SK-N-SH (cell line): ENCODE measurements around the gene FBXL7. TPM values are rescaled to one million over a fixed set of nuclear protein-coding genes. Genes with fewer than 3 reads are reported as not detected.

Experiments
- CTCF ChIA-PET: fragments of 300-600, 350-600 bp; formaldehyde crosslinking; extraction: SDS; loops from one replicate; lab custom pipeline; 2021; lab: Yijun Ruan, JAX
- POLR2A ChIA-PET: fragments of 350-600 bp; sonication (Branson Sonifier 250); formaldehyde crosslinking; extraction: SDS; loops from one replicate; lab custom pipeline; 2020; ENCODE audit warnings: antibody characterized with exemption, inconsistent platforms; lab: Yijun Ruan, JAX
- DNase-seq: peaks from one replicate; pipeline ENCODE4 v3.0.0; 2012
- H2AFZ ChIP-seq: fragments of 200-600 bp; sonication (generic); 2 replicates; pipeline ENCODE4 v1.8.1; 2016; ENCODE audit warnings: antibody characterized with exemption, mild to moderate bottlenecking, low read depth
- H3F3A ChIP-seq: fragments of 200-600 bp; sonication (generic); replicated peaks from 2 replicates; pipeline ENCODE3; 2016; ENCODE audit warnings: antibody characterized with exemption, mild to moderate bottlenecking; ENCODE audit not compliant: insufficient read depth
- H3K27ac ChIP-seq, 2 experiments: fragments of 200-500 bp in 1 of 2; fragments of 200-600 bp in 1 of 2; sonication (Bioruptor generic) in 1 of 2; sonication (generic), shearing (Covaris generic) in 1 of 2; 2 replicates each; pipeline versions ENCODE4 v1.5.1 to v1.6.1; 2014 to 2016; ENCODE audit warnings: low read depth in 2 of 2, inconsistent platforms in 1 of 2, low read length in 1 of 2, mild to moderate bottlenecking in 1 of 2, mixed read lengths in 1 of 2
- H3K27me3 ChIP-seq: fragments of 200-600 bp; sonication (generic), shearing (Covaris generic); 2 replicates; pipeline ENCODE4 v1.6.1; 2016; ENCODE audit warnings: mixed run types; ENCODE audit not compliant: insufficient read depth
- H3K36me3 ChIP-seq, 2 experiments: fragments of 200-500 bp in 1 of 2; fragments of 200-600 bp in 1 of 2; sonication (Bioruptor generic) in 1 of 2; sonication (generic) in 1 of 2; replicated peaks in 1 of 2; 2 replicates each; pipeline versions ENCODE3 to v1.5.1; 2014 to 2016; ENCODE audit warnings: low read length in 1 of 2, mild to moderate bottlenecking in 1 of 2; ENCODE audit not compliant: insufficient read depth in 2 of 2, control insufficient read depth in 1 of 2
- H3K4me1 ChIP-seq, 2 experiments: fragments of 200-500 bp in 1 of 2; fragments of 200-600 bp in 1 of 2; sonication (Bioruptor generic) in 1 of 2; sonication (generic), shearing (Covaris generic) in 1 of 2; 2 replicates each; pipeline versions ENCODE4 v1.5.1 to v1.6.1; 2014 to 2016; ENCODE audit warnings: low read depth in 1 of 2, low read length in 1 of 2, mixed run types in 1 of 2; ENCODE audit not compliant: insufficient read depth in 2 of 2, control insufficient read depth in 1 of 2
- H3K4me2 ChIP-seq: fragments of 200-600 bp; sonication (generic), shearing (Covaris generic); 2 replicates; pipeline ENCODE4 v1.6.1; 2017; ENCODE audit warnings: mixed run types
- H3K4me3 ChIP-seq, 2 experiments: fragments of 200-500 bp in 1 of 2; fragments of 200-600 bp in 1 of 2; sonication (Bioruptor generic) in 1 of 2; sonication (generic), shearing (Covaris generic) in 1 of 2; 2 replicates each; pipeline versions ENCODE4 v1.5.1 to v1.8.1; 2014 to 2016; ENCODE audit warnings: low read depth in 2 of 2, inconsistent platforms in 1 of 2, low read length in 1 of 2, mild to moderate bottlenecking in 1 of 2, mixed read lengths in 1 of 2, moderate library complexity in 1 of 2
- H3K79me2 ChIP-seq: fragments of 200-600 bp; sonication (generic); 2 replicates; pipeline ENCODE4 v1.8.1; 2017; ENCODE audit warnings: mild to moderate bottlenecking; ENCODE audit not compliant: insufficient read depth
- H3K9ac ChIP-seq: fragments of 200-600 bp; sonication (generic); 2 replicates; pipeline ENCODE4 v1.6.1; 2017; ENCODE audit warnings: mixed run types
- H3K9me2 ChIP-seq: fragments of 200-600 bp; sonication (generic); 2 replicates; pipeline ENCODE4 v1.6.1; 2017; ENCODE audit warnings: mixed run types
- H3K9me3 ChIP-seq: fragments of 200-600 bp; sonication (generic); 2 replicates; pipeline ENCODE4 v1.6.1; 2017; ENCODE audit warnings: mixed run types, mild to moderate bottlenecking, moderate library complexity
- H4K20me1 ChIP-seq: fragments of 200-600 bp; sonication (generic); 2 replicates; pipeline ENCODE4 v1.6.1; 2017; ENCODE audit warnings: mild to moderate bottlenecking, mixed run types; ENCODE audit not compliant: insufficient read depth
- CHD2 ChIP-seq: fragments of 150-350 bp; IDR thresholded peaks from 2 replicates; pipeline ENCODE4 v1.6.1; 2018; ENCODE audit warnings: low read length; ENCODE audit not compliant: partially characterized antibody
- ELF1 ChIP-seq: IDR thresholded peaks from 2 replicates; pipeline ENCODE4 v1.4.0; 2012
- FOXJ3 ChIP-seq: sonication (generic); formaldehyde crosslinking; IDR thresholded peaks from 2 replicates; pipeline ENCODE4 v1.5.1; 2020; ENCODE audit warnings: mild to moderate bottlenecking, missing genetic modification reagents
- MEF2A ChIP-seq: IDR thresholded peaks from 2 replicates; pipeline ENCODE4 v1.4.0; 2012; ENCODE audit warnings: low read depth, borderline replicate concordance
- NFIC ChIP-seq: IDR thresholded peaks from 2 replicates; pipeline ENCODE4 v1.4.0; 2012; ENCODE audit warnings: borderline replicate concordance
- RAD21 ChIP-seq: IDR thresholded peaks from 2 replicates; pipeline ENCODE4 v1.6.1; 2012; ENCODE audit warnings: mild to moderate bottlenecking, low read length
- REST ChIP-seq: IDR thresholded peaks from 2 replicates; pipeline ENCODE4 v1.6.1; 2012; ENCODE audit warnings: mild to moderate bottlenecking, low read depth, low read length, moderate library complexity
- SIN3A ChIP-seq: IDR thresholded peaks from 2 replicates; pipeline ENCODE4 v1.6.1; 2012; ENCODE audit warnings: low read depth, mild to moderate bottlenecking, low read length, moderate library complexity, borderline replicate concordance
- TAF1 ChIP-seq: IDR thresholded peaks from 2 replicates; pipeline ENCODE4 v1.6.1; 2012; ENCODE audit warnings: low read depth, mild to moderate bottlenecking, low read length, moderate library complexity, borderline replicate concordance
- TCF12 ChIP-seq: IDR thresholded peaks from 2 replicates; pipeline ENCODE4 v1.4.0; 2012
- USF1 ChIP-seq: IDR thresholded peaks from 2 replicates; pipeline ENCODE4 v1.4.0; 2012; ENCODE audit warnings: low read depth, borderline replicate concordance
- USF2 ChIP-seq: fragments of 150-350 bp; IDR thresholded peaks from 2 replicates; pipeline ENCODE4 v1.6.1; 2017; ENCODE audit warnings: antibody characterized with exemption, low read length, low read depth, borderline replicate concordance
- YY1 ChIP-seq: IDR thresholded peaks from 2 replicates; pipeline ENCODE4 v1.4.0; 2012; ENCODE audit warnings: low read depth, mild to moderate bottlenecking
- WGBS: methylation state at CpG from one replicate; pipeline ENCODE4 v1.1.6; 2017; ENCODE audit warnings: low lambda C conversion rate; 5-methylcytosine and 5-hydroxymethylcytosine counted together
- polyA plus RNA-seq, 3 experiments: library from polyadenylated mRNA; depleted of rRNA; stranded (reverse); fragments of >200 nt; gene quantifications; 2 replicates each; pipeline ENCODE4 v1.2.3, GENCODE V29; 2012
- TF ChIP-seq, protein P1 (sequence below): IDR thresholded peaks from 2 replicates; pipeline ENCODE4 v1.4.0; 2012; ENCODE audit warnings: low read depth

The FBXL7 gene
- polyA plus RNA-seq, 1 of the 3 experiments (the other 2 are of a cell fraction), result 7.0 TPM

GRCh38 chr5:15544039-15544438 lies 44.1 kb downstream of the FBXL7 start:
- Histone ChIP-seq H3K27me3 (no peaks in the 10 kb centered on the region), H3K9me3 (no peaks in the 10 kb centered on the region), H3K9me2 (no peaks in the 10 kb centered on the region), H3K4me2 (no peak overlapping the region), H2AFZ (no peak overlapping the region), H3K27ac (no peak overlapping the region), H4K20me1 (no peaks in the 10 kb centered on the region), H3K9ac (no peak overlapping the region), H3K4me1 (peaks cover 0 to 3% of the 10 kb centered on the region in 2 experiments; a peak in 1 of 4 replicates), H3K79me2 (peaks cover 22% of the 10 kb centered on the region), H3F3A (no peaks in the 10 kb centered on the region), H3K4me3 (no peak overlapping the region), H3K36me3 (peaks cover 0 to 2% of the 10 kb centered on the region in 2 experiments)
- DNase-seq, result no peak
- ChIA-PET CTCF (no interaction called here), POLR2A (no interaction called here)
- no peak for TF ChIP-seq MEF2A
- no peak for TF ChIP-seq USF2
- TF ChIP-seq SIN3A, result no peak
- TF ChIP-seq RAD21, result no peak
- TF ChIP-seq YY1, result no peak
- no peak for TF ChIP-seq TCF12
- no peak for TF ChIP-seq REST
- TF ChIP-seq ELF1, result no peak
- no peak for TF ChIP-seq CHD2
- no peak for TF ChIP-seq USF1
- no peak for TF ChIP-seq TAF1
- TF ChIP-seq FOXJ3 (CRISPR knock-in tag), result no peak
- WGBS, result 86% methylated on average over 4 of the region's 4 CpGs

- Histone ChIP-seq H3K4me2 (no peak overlapping the region), H3K4me3 (no peak overlapping the region), H3K9me3 (no peaks in the 10 kb centered on the region), H3K9me2 (no peaks in the 10 kb centered on the region), H3K79me2 (peaks cover 14% of the 10 kb centered on the region), H4K20me1 (no peaks in the 10 kb centered on the region), H3K9ac (no peak overlapping the region), H3K27ac (no peak overlapping the region), H3K36me3 (peaks cover 0 to 2% of the 10 kb centered on the region in 2 experiments), H2AFZ (no peak overlapping the region), H3F3A (no peaks in the 10 kb centered on the region), H3K4me1 (no peaks in the 10 kb centered on the region; a peak in 1 of 4 replicates), H3K27me3 (no peaks in the 10 kb centered on the region)
- 83% methylated on average over 2 of the region's 2 CpGs for WGBS
- DNase-seq, result no peak
- ChIA-PET POLR2A (no interaction called here), CTCF (interaction anchor here (1.2 kb wide), 1 partner anchor 439 kb away, joined by 3 read pairs; no protein-coding TSS in a partner anchor)
- TF ChIP-seq REST (no peak), NFIC (no peak)
- TF ChIP-seq, protein P1, sequence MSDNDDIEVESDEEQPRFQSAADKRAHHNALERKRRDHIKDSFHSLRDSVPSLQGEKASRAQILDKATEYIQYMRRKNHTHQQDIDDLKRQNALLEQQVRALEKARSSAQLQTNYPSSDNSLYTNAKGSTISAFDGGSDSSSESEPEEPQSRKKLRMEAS, result no peak
Observed at GRCh38 chr5:15545082-15545481, 45.1 kb downstream of the FBXL7 start.
